HUES48 (cell line): ENCODE results near the gene KPNA2.
"Not testable (repeated sequence)": the region's sequence is repeated elsewhere in the genome, so short reads cannot be mapped to it uniquely, and the experiment has no call there.

ENCODE experiments used
- H3K27ac ChIP-seq: one replicate; pipeline ENCODE4 v1.7.0; 2013; ENCODE audit warnings: low read depth, low read length, inconsistent platforms
- H3K27me3 ChIP-seq: 2 replicates; pipeline ENCODE4 v1.6.1; 2013; ENCODE audit warnings: mild to moderate bottlenecking, low read length; ENCODE audit not compliant: control insufficient read depth, insufficient read depth
- H3K36me3 ChIP-seq: 2 replicates; pipeline ENCODE4 v1.6.1; 2013; ENCODE audit warnings: low read length; ENCODE audit not compliant: control insufficient read depth, insufficient read depth
- H3K4me1 ChIP-seq: 2 replicates; pipeline ENCODE4 v1.6.1; 2013; ENCODE audit warnings: mild to moderate bottlenecking, low read length; ENCODE audit not compliant: control insufficient read depth, insufficient read depth
- H3K4me3 ChIP-seq: 2 replicates; pipeline ENCODE4 v1.5.1; 2013; ENCODE audit warnings: mild to moderate bottlenecking, low read depth, low read length
- H3K9ac ChIP-seq: 2 replicates; pipeline ENCODE4 v1.6.1; 2013; ENCODE audit warnings: mild to moderate bottlenecking, low read depth, low read length, moderate library complexity
- H3K9me3 ChIP-seq: 2 replicates; pipeline ENCODE4 v1.6.1; 2013; ENCODE audit warnings: low read length; ENCODE audit not compliant: control insufficient read depth, insufficient read depth

Gene KPNA2

DNA sequence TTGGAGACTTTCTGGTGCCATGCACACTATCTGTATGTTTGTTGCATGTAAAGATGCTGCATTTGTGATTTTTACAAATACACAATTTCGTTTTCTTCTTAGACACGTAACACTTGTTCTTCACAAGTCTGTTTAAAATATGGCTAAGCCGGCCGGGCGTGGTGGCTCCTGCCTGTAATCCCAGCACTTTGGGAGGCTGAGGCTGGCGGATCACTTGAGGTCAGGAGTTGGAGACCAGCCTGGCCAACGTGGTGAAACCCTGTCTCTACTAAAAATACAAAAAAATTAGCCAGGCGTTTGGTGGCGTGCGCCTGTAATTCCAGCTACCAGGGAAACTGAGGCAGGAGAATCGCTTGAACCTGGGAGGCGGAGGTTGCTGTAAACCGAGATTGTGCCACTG lies 14.7 kb upstream of the KPNA2 start:
- not testable (repeated sequence) for H3K9me3 ChIP-seq, H3K36me3 ChIP-seq, H3K27me3 ChIP-seq, H3K4me1 ChIP-seq
- Histone ChIP-seq H3K4me3 (peak overlapping the region; percentile 60), H3K27ac (peak overlapping the region; percentile 77), H3K9ac (peak overlapping the region; percentile 57; the same call in 1 of the 2 replicates)

DNA sequence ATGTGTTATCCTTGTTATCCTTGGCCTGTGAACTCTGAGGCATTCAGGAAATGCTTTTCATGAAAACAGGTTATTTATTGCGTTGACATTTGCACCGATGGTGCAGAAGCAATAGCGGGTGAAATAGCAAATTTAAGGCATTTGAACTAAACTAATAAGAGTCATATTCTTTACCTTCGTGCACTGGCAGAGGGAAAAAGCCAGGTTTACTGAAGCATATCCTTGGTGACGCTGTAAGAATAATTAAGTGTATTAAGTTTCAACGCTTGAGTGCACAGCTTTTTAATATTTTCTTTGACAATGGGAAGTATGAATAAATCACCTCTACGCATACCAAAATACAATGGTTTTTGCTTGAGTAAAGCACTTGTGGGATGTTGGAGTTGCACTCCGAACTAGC lies 13.6 kb upstream of the KPNA2 start:
- H3K4me3 ChIP-seq: no peak overlapping the region
- no peaks in the 10 kb centered on the region for H3K36me3 ChIP-seq
- no peaks in the 10 kb centered on the region for H3K9me3 ChIP-seq
- peaks cover 8% of the 10 kb centered on the region for H3K4me1 ChIP-seq
- no peak overlapping the region for H3K27ac ChIP-seq
- no peaks in the 10 kb centered on the region for H3K27me3 ChIP-seq
- no peak overlapping the region for H3K9ac ChIP-seq

DNA sequence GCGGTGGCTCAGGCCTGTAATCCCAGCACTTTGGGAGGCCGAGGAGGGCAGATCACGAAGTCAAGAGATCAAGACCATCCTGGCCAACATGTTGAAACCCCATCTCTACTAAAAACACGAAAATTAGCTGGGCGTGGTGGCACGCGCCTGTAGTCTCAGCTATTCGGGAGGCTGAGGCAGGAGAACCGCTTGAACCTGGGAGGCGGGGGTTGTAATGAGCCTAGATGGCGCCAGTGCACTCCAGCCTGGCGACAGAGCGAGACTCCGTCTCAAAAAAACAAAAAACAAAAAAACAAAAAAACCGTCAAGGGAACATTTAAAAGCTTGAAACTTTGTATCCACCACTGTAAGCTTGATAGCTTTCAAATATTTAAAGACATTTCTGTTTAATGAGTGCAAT lies 13.0 kb upstream of the KPNA2 start:
- not testable (repeated sequence) for H3K36me3 ChIP-seq, H3K4me3 ChIP-seq, H3K27me3 ChIP-seq, H3K27ac ChIP-seq, H3K4me1 ChIP-seq, H3K9ac ChIP-seq, H3K9me3 ChIP-seq

GRCh38 chr17:68029512-68030215 lies 5.9 kb upstream of the KPNA2 start:
- no peaks in the 10 kb centered on the region for H3K27me3 ChIP-seq
- H3K9ac ChIP-seq: no peak overlapping the region
- H3K36me3 ChIP-seq: no peaks in the 10 kb centered on the region
- no peak overlapping the region for H3K4me3 ChIP-seq
- H3K27ac ChIP-seq: no peak overlapping the region
- H3K9me3 ChIP-seq: no peaks in the 10 kb centered on the region
- peaks cover 16% of the 10 kb centered on the region for H3K4me1 ChIP-seq

- Histone ChIP-seq H3K9me3 (no peaks in the 10 kb centered on the region), H3K9ac (peak overlapping the region; percentile 47), H3K27me3 (no peaks in the 10 kb centered on the region), H3K27ac (peak overlapping the region; percentile 90), H3K4me1 (peaks cover 25% of the 10 kb centered on the region), H3K36me3 (peaks cover 23% of the 10 kb centered on the region), H3K4me3 (peak overlapping the region; percentile 48)
These were observed 1.7 kb upstream of the KPNA2 start for GRCh38 chr17:68033636-68034451.

DNA sequence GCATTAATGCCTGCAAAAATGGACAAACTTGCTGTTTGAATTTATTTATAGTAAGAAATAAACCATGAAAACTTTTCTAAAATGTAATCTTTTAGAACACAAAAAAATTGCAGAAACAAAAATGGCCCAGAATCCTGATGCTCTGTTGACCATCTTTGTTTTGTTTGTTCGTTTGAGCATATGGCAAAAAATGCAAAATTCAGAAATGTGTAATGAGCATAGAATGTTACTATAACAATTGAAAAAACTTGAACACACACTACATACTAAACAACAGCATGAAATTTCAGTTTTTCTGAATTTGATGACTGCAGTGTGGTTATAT lies 1.1 kb upstream of the KPNA2 start:
- Histone ChIP-seq H3K4me1 (peaks cover 25% of the 10 kb centered on the region), H3K27ac (peak overlapping the region; percentile 90), H3K36me3 (peaks cover 29% of the 10 kb centered on the region), H3K9me3 (no peaks in the 10 kb centered on the region), H3K27me3 (no peaks in the 10 kb centered on the region), H3K4me3 (peak overlapping the region; percentile 48), H3K9ac (peak overlapping the region; percentile 47)

GRCh38 chr17:68035131-68035522 lies 408 bp upstream of the KPNA2 start:
- Histone ChIP-seq H3K27ac (peak overlapping the region; percentile 90), H3K4me3 (peak overlapping the region; percentile 48), H3K9ac (peak overlapping the region; percentile 47; the same call in 1 of the 2 replicates), H3K27me3 (no peaks in the 10 kb centered on the region), H3K36me3 (peaks cover 35% of the 10 kb centered on the region), H3K4me1 (peaks cover 22% of the 10 kb centered on the region), H3K9me3 (no peaks in the 10 kb centered on the region)

DNA sequence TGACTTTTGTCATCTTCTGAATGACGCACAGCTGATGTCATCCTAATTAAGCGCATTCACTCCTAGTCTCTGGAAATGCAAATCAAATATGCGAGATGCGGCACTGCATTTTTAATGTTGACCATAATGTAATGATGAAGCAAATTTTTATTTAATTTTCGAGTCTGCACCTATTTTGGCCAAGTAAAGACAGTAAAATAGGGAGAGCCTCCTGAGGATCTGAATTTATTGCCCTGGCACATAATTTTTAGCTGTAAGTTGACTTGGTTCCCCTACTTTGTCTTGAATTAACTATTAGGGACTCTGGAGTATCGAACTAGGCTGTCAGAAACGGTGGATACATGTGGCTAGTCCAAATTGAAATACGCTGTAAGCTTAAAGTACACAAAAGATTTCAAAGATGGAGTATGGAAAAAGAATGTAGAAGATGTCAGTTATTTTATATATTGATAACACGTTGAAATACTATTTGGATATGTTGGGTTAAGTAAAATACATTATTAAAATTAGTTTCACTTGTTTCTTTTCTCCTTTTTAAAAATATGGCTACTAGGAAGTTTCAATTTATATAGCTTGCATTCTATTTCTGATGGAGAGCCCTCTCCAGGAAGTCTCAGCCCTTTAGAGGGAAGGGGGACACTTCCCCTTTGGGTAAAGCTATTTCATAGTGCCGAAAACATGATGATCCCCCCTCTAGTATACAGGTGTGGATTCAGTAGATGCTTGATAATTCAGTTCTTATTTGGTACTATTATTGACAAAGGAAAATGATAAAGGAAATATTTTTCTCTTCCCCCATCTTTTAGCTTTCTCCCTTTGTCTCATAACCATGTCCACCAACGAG lies 991 bp downstream of the KPNA2 start:
- H3K27ac ChIP-seq: peak overlapping the region; percentile 88
- H3K9ac ChIP-seq: peak overlapping the region; percentile 97
- no peaks in the 10 kb centered on the region for H3K27me3 ChIP-seq
- H3K36me3 ChIP-seq: peaks cover 49% of the 10 kb centered on the region
- no peaks in the 10 kb centered on the region for H3K9me3 ChIP-seq
- H3K4me1 ChIP-seq: peaks cover 22% of the 10 kb centered on the region
- peak overlapping the region; percentile 88 for H3K4me3 ChIP-seq

DNA sequence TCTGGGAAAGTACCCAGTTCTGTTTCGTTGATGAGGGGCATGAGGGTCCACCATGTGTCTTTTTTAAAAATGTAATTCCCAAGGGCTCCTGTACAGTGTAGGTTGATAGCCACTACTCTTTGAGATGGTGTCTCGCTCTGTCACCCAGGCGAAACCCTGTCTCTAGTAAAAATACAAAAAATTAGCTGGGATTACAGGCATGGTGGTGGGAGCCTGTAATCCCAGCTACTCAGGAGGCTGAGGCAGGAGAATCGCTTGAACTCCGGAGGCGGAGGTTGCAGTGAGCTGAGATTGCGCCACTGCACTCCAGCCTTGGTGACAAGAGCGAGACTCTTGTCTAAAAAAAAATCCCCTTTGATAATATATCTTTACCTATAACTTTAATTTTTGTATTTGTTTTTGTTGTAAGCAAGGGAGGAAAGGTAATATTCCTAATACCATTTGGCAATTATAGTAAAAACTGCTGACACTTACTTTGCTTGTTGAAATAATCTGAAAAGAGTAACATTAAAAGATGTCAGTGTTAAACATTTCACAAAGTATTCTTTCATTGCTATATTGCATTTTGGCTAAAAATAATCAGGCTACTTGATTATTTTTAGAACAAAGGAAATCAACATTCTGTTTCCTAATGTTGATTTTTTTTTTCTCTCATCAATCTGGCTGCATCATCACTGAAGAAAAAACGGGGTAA lies 11.8 kb downstream of the KPNA2 start:
- Histone ChIP-seq H3K36me3 (peaks cover 56% of the 10 kb centered on the region), H3K9me3 (no peaks in the 10 kb centered on the region), H3K9ac (no peak overlapping the region), H3K27me3 (no peaks in the 10 kb centered on the region), H3K4me1 (no peaks in the 10 kb centered on the region), H3K4me3 (no peak overlapping the region), H3K27ac (peak overlapping the region; percentile 42)

- peak overlapping the region; percentile 42 for H3K27ac ChIP-seq
- H3K27me3 ChIP-seq, H3K4me3 ChIP-seq, H3K9ac ChIP-seq, H3K4me1 ChIP-seq, H3K9me3 ChIP-seq: not testable (repeated sequence)
- peaks cover 50% of the 10 kb centered on the region for H3K36me3 ChIP-seq
These were observed 12.5 kb downstream of the KPNA2 start for GRCh38 chr17:68047890-68048542.
